ENCODE results near the gene CCSER1. TPM values are rescaled to one million over a fixed set of nuclear protein-coding genes. Genes with fewer than 3 reads are reported as not detected.

CCSER1 gene
- total and polyA plus RNA-seq, 2 experiments from 2014 or later, result 2.9 to 3.4 TPM

GRCh38 chr4:90215286-90215685 lies 88.1 kb downstream of the CCSER1 start:
- Histone ChIP-seq H3K79me2 (replicated peaks; ENCODE audit: insufficient read depth) (no peaks in the 10 kb centered on the region), H2AFZ (no peak overlapping the region), H3K4me3 (no peak overlapping the region), H3K4me2 (0 out of 2 replicates have a peak overlapping the region, but pooled peaks have one; percentile 8), H3K27me3 (ENCODE audit: insufficient read depth) (no peaks in the 10 kb centered on the region), H3K36me3 (ENCODE audit: insufficient read depth) (no peaks in the 10 kb centered on the region), H3K4me1 (ENCODE audit: insufficient read depth) (peaks cover 29% of the 10 kb centered on the region), H3K9me2 (ENCODE audit: insufficient read depth) (no peaks in the 10 kb centered on the region), H3F3A (replicated peaks; ENCODE audit: low read depth) (no peaks in the 10 kb centered on the region), H4K20me1 (replicated peaks; ENCODE audit: insufficient read depth) (no peaks in the 10 kb centered on the region), H3K27ac (ENCODE audit: low read depth) (no peak overlapping the region)
- no peak for ATAC-seq
- Mint-ChIP-seq H3K27me3 (ENCODE audit: insufficient read depth, low read depth, poor library complexity) (no peaks in the 10 kb centered on the region), H3K27ac (no peak overlapping the region), H3K4me1 (peaks cover 16% of the 10 kb centered on the region), H3K9me3 (peaks cover 5% of the 10 kb centered on the region; the same call in 1 of the 3 replicates), H3K36me3 (ENCODE audit: low read depth) (peaks cover 5% of the 10 kb centered on the region; the same call in 2 of the 3 replicates), H3K4me3 (no peak overlapping the region)
- no peak for DNase-seq (ENCODE audit: low spot score)
- TF ChIP-seq, protein P1, sequence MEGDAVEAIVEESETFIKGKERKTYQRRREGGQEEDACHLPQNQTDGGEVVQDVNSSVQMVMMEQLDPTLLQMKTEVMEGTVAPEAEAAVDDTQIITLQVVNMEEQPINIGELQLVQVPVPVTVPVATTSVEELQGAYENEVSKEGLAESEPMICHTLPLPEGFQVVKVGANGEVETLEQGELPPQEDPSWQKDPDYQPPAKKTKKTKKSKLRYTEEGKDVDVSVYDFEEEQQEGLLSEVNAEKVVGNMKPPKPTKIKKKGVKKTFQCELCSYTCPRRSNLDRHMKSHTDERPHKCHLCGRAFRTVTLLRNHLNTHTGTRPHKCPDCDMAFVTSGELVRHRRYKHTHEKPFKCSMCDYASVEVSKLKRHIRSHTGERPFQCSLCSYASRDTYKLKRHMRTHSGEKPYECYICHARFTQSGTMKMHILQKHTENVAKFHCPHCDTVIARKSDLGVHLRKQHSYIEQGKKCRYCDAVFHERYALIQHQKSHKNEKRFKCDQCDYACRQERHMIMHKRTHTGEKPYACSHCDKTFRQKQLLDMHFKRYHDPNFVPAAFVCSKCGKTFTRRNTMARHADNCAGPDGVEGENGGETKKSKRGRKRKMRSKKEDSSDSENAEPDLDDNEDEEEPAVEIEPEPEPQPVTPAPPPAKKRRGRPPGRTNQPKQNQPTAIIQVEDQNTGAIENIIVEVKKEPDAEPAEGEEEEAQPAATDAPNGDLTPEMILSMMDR (conservative IDR thresholded peaks at IDR 0.05; ENCODE audit: low read depth in 2 of 2), result no peak
- TF ChIP-seq STAT1 (IDR thresholded peaks at IDR 0.05; ENCODE audit: unreplicated experiment) (no peak), ZNF331 (CRISPR knock-in tag; IDR thresholded peaks at IDR 0.05; ENCODE audit: low read depth) (no peak), EZH2 (IDR thresholded peaks at IDR 0.05; ENCODE audit: low read depth, unreplicated experiment) (no peak), EZH2phosphoT487 (IDR thresholded peaks at IDR 0.05; ENCODE audit: unreplicated experiment) (no peak), REST (IDR thresholded peaks at IDR 0.05; ENCODE audit: unreplicated experiment) (no peak), JUNB (IDR thresholded peaks at IDR 0.05; ENCODE audit: unreplicated experiment) (no peak), POLR2AphosphoS5 (IDR thresholded peaks at IDR 0.05; ENCODE audit: low read depth) (no peak), NANOG (IDR thresholded peaks at IDR 0.05; ENCODE audit: borderline replicate concordance) (no peak), ZNF114 (CRISPR knock-in tag; IDR thresholded peaks at IDR 0.05) (no peak), CREB1 (CRISPR knock-in tag; IDR thresholded peaks at IDR 0.05; ENCODE audit: low read depth) (no peak)
- TF ChIP-seq, protein P2, sequence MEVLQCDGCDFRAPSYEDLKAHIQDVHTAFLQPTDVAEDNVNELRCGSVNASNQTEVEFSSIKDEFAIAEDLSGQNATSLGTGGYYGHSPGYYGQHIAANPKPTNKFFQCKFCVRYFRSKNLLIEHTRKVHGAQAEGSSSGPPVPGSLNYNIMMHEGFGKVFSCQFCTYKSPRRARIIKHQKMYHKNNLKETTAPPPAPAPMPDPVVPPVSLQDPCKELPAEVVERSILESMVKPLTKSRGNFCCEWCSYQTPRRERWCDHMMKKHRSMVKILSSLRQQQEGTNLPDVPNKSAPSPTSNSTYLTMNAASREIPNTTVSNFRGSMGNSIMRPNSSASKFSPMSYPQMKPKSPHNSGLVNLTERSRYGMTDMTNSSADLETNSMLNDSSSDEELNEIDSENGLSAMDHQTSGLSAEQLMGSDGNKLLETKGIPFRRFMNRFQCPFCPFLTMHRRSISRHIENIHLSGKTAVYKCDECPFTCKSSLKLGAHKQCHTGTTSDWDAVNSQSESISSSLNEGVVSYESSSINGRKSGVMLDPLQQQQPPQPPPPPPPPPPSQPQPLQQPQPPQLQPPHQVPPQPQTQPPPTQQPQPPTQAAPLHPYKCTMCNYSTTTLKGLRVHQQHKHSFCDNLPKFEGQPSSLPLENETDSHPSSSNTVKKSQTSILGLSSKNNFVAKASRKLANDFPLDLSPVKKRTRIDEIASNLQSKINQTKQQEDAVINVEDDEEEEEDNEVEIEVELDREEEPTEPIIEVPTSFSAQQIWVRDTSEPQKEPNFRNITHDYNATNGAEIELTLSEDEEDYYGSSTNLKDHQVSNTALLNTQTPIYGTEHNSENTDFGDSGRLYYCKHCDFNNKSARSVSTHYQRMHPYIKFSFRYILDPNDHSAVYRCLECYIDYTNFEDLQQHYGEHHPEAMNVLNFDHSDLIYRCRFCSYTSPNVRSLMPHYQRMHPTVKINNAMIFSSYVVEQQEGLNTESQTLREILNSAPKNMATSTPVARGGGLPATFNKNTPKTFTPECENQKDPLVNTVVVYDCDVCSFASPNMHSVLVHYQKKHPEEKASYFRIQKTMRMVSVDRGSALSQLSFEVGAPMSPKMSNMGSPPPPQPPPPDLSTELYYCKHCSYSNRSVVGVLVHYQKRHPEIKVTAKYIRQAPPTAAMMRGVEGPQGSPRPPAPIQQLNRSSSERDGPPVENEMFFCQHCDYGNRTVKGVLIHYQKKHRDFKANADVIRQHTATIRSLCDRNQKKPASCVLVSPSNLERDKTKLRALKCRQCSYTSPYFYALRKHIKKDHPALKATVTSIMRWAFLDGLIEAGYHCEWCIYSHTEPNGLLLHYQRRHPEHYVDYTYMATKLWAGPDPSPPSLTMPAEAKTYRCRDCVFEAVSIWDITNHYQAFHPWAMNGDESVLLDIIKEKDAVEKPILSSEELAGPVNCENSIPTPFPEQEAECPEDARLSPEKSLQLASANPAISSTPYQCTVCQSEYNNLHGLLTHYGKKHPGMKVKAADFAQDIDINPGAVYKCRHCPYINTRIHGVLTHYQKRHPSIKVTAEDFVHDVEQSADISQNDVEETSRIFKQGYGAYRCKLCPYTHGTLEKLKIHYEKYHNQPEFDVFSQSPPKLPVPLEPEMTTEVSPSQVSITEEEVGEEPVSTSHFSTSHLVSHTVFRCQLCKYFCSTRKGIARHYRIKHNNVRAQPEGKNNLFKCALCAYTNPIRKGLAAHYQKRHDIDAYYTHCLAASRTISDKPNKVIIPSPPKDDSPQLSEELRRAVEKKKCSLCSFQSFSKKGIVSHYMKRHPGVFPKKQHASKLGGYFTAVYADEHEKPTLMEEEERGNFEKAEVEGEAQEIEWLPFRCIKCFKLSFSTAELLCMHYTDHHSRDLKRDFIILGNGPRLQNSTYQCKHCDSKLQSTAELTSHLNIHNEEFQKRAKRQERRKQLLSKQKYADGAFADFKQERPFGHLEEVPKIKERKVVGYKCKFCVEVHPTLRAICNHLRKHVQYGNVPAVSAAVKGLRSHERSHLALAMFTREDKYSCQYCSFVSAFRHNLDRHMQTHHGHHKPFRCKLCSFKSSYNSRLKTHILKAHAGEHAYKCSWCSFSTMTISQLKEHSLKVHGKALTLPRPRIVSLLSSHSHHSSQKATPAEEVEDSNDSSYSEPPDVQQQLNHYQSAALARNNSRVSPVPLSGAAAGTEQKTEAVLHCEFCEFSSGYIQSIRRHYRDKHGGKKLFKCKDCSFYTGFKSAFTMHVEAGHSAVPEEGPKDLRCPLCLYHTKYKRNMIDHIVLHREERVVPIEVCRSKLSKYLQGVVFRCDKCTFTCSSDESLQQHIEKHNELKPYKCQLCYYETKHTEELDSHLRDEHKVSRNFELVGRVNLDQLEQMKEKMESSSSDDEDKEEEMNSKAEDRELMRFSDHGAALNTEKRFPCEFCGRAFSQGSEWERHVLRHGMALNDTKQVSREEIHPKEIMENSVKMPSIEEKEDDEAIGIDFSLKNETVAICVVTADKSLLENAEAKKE (CRISPR knock-in tag; IDR thresholded peaks at IDR 0.05), result no peak
- TF ChIP-seq, protein P3, sequence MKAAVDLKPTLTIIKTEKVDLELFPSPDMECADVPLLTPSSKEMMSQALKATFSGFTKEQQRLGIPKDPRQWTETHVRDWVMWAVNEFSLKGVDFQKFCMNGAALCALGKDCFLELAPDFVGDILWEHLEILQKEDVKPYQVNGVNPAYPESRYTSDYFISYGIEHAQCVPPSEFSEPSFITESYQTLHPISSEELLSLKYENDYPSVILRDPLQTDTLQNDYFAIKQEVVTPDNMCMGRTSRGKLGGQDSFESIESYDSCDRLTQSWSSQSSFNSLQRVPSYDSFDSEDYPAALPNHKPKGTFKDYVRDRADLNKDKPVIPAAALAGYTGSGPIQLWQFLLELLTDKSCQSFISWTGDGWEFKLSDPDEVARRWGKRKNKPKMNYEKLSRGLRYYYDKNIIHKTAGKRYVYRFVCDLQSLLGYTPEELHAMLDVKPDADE (IDR thresholded peaks at IDR 0.05), result no peak
